Right cardiac atrium (tissue), 5 donors: ENCODE data around the gene TM2D1. TPM values are rescaled to one million over a fixed set of nuclear protein-coding genes. Genes with fewer than 3 reads are reported as not detected.

Experiments used
- ATAC-seq, 2 donors: fragments of 200-7000 bp; cut with Tn5 transposase; one replicate each; pipeline versions ENCODE4 v1.8.0 to v1.9.1; 2020; ENCODE audit warnings: moderate library complexity in 2 of 2, mild to moderate bottlenecking in 1 of 2
- DNase-seq, 3 donors: peaks; one replicate each; pipeline ENCODE4 v3.0.0-alpha.2; 2020
- H3K27ac ChIP-seq: one replicate; pipeline ENCODE4 v1.5.1; 2013; ENCODE audit warnings: mild to moderate bottlenecking, low read length, control low read depth, moderate library complexity
- H3K27me3 ChIP-seq: one replicate; pipeline ENCODE4 v1.6.1; 2013; ENCODE audit not compliant: control insufficient read depth, insufficient read depth
- H3K4me1 ChIP-seq: one replicate; pipeline ENCODE4 v1.6.1; 2013; ENCODE audit warnings: low read length; ENCODE audit not compliant: control insufficient read depth, insufficient read depth
- H3K4me3 ChIP-seq: one replicate; pipeline ENCODE4 v1.5.1; 2013; ENCODE audit warnings: low read length, control low read depth
- H3K9me3 ChIP-seq: one replicate; pipeline ENCODE4 v1.6.1; 2013; ENCODE audit warnings: low read length; ENCODE audit not compliant: control insufficient read depth
- WGBS: extraction: QIAGEN DNeasy Blood & Tissue Kit; methylation state at CpG from one replicate; pipeline ENCODE4 v1.1.7; 2013; 5-methylcytosine and 5-hydroxymethylcytosine counted together
- intact Hi-C, 4 donors: fragments of 100-400 bp; cut with DNase I; formaldehyde crosslinking; loops; one replicate each; pipeline versions ENCODE4 v1.11.0 to v1.14.0; 2022 to 2023
- polyA plus RNA-seq: library from polyadenylated mRNA; stranded (reverse); fragments of 200-250 nt; gene quantifications from one replicate; pipeline ENCODE4 v1.2.3, GENCODE V29; 2013
- total RNA-seq, 4 donors: library from RNA; stranded (reverse); fragmentation: NEBNext Ultra II Directional; extraction: Animal tissue kit (Norgen Biotek cat#: 25700); gene quantifications; one replicate each; pipeline ENCODE4 v1.2.1, GENCODE V29; 2021
- donor health status: healthy with polysubstance abuse.
- donor health status: DM: no; HTN: yes; CAD: no.
- donor health status: DM: no; HTN: no; CAD: no.
- donor health status: DM: no; HTN: yes; CAD: no; lungs with severe emphysema.
- donor health status: DM: yes; HTN: yes; CAD: no.

TM2D1 gene
- total and polyA plus RNA-seq, 5 donors: 40.2 to 47.3 (median 43.2) TPM

DNA sequence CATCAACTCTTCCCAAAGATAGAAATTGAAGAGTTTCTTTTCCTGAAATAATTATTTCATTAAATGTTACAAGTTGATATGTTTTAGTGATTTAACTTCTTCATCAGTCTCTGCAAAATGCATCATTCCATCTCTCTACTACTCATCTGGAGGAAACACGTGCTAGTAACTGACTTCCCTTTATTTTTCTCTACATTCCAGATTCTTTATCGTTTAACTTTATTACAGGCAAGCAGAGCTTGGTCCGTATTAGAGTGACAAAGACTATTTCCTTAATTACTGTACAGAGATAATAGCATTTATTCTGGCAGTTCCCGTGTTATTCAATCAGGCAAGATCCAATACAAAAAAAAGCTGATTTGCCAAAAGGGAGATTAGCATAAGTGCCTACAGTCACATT is 88.6 kb downstream of the TM2D1 start:
- ATAC-seq (no peak), DNase-seq (no peak)
- Histone ChIP-seq H3K9me3 (no peaks in the 10 kb centered on the region), H3K4me1 (peaks cover 2% of the 10 kb centered on the region), H3K27me3 (no peaks in the 10 kb centered on the region), H3K27ac (no peak overlapping the region), H3K4me3 (no peak overlapping the region)
- intact Hi-C loops: no loop called here
- 34% methylated on average over 4 of the region's 4 CpGs for WGBS

GRCh38 chr1:61635557-61635956 is 89.4 kb downstream of the TM2D1 start:
- Histone ChIP-seq H3K4me3 (no peak overlapping the region), H3K9me3 (no peaks in the 10 kb centered on the region), H3K4me1 (peaks cover under 1% of the 10 kb centered on the region), H3K27me3 (no peaks in the 10 kb centered on the region), H3K27ac (no peak overlapping the region)
- intact Hi-C loops: no loop called here
- 64% methylated on average over 4 of the region's 4 CpGs for WGBS
- no peak for ATAC-seq
- DNase-seq: no peak

DNA sequence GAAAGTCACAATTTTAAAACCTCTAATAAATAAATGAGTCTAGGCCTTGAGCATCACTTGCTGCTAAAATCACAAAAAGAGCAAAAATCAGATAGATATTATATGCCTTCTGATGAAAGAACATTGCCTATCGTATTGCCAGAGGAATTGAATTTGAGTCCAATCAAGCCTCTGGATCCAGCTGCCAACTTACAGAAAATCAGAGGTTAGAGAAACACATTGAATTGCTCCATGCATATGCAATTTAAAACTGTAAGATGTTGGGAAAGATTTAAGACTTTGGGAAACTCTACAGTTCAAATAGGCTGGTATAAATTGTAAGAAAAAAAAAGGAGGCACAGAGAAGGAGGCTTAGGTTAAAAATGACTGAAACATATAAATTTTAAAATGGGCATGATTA is 93.5 kb downstream of the TM2D1 start:
- no peaks in the 10 kb centered on the region for H3K27me3 ChIP-seq
- H3K4me1 ChIP-seq: no peaks in the 10 kb centered on the region
- intact Hi-C loops: no loop called here
- WGBS: 86% methylated on average over 1 of the region's 1 CpG
- DNase-seq (no peak), ATAC-seq (no peak)
- no peak overlapping the region for H3K4me3 ChIP-seq
- H3K27ac ChIP-seq: no peak overlapping the region
- no peaks in the 10 kb centered on the region for H3K9me3 ChIP-seq

Other genes starting within 250 kb of the TM2D1 start
- 10 to 100 TPM; 45.6 to 72.3 (median 54.9) TPM for gene PATJ, start 17.3 kb upstream of the TM2D1 start, total RNA-seq
- 36.3 TPM for gene PATJ, start 17.3 kb upstream of the TM2D1 start, polyA plus RNA-seq